Retina (tissue), 1 donor: ENCODE results near the gene SRRM3.
"Not testable (repeated sequence)": the region's sequence is repeated elsewhere in the genome, so short reads cannot be mapped to it uniquely, and the experiment has no call there.

Experiments
- DNase-seq: peaks from one replicate; pipeline ENCODE4 v3.0.0-alpha.2; 2016

The SRRM3 gene

DNA sequence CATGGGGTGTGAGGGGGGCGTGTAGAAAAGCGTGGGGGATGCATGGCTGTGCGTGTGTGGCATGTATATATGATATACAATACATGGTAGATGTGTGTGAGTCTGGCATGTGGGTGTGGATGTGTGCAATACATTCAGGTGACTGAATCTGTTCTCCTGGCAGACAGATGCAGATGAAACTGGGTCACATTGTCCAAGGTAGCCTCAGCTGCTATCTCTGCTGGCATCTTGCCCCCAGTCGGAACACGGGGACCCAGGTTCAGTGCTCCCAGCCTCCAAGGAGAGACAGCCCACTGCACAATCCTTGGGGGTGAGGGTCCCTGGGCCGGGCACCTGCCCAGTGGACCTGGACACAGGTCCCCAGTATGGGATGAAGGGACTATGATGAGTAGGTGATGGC, 12.4 kb upstream of the SRRM3 start:
- no peak for DNase-seq

DNA sequence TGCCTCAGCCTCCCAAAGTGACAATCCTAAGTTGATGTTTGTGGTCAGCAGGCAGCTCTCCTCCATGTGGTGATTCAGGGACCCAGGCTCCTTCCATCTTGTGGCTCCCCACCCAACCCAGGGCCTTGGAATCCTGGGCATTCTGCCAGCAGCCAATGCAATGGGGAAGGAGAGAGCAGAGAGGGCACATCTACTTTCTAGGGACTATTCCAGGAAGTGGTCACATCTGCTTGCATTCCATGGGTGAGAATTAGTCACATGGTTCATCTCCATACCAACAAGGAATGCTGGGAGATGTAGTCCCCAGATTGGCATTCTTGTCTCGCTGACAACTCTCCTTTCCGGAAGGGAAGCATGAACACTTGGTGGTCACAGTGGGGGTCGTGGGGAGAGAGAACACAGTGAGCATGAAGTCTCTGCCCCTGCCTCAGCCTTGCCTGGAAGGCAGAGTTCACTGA, 9.9 kb upstream of the SRRM3 start:
- DNase-seq = peak; percentile 60

DNA sequence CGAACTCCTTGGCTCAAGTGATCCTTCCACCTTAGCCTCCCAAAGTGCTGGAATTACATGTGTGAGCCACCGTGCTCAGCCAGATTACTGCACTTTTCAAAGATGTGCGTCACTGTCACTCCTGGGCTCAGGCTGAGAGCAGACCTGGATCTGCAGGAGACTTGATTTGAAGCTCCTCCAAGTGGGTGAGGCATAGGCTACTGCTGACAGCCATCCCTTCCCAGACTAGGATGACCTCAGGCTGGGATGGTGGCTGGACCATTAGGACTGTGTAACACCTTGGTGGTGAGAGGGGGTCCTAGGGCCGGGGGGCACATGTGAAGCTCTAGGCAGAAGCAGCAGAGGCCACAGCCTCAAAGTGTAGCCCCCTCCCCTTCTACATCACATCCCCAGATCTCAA, 8.2 kb upstream of the SRRM3 start:
- peak; percentile 74 for DNase-seq

DNA sequence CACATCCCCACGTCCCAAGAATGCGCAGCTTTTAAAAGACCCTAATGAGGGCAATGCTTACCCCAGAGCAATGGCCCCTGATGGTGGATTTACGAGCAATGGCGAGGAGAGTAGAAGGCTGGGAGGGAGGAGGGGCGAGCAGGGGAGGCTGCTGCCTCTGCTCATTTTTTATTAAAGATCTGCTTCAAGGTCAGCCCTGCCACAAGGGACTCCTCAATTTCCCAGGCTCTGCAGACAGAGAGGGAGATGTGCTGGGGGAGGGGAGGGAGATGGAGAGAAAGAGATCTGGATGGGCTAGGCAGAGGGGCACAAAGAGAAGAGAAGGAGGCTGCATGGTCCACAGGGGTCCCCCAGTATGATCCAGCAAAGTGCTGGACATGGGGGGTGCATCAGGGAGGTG, 7.8 kb upstream of the SRRM3 start:
- DNase-seq = no peak

DNA sequence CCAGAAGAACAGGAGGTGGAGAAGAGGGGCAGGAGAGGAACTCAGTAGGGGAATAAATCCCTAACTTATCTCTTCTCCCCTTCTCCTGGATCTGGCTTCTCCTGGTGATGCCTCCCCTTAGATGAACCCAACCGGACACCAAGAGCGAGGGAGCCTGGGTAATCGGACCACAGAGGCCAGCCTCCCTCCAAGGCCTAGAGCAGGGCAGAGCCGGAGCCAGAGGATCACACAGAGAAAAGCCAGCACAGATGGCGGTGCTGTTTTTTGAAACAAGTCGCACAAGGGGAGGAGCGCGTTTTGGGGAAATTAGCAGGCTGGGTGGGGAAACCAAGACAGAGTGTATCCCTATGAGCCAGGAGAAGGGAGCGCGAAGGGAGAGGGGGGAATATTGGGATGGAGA, 4.9 kb upstream of the SRRM3 start:
- DNase-seq = no peak

DNA sequence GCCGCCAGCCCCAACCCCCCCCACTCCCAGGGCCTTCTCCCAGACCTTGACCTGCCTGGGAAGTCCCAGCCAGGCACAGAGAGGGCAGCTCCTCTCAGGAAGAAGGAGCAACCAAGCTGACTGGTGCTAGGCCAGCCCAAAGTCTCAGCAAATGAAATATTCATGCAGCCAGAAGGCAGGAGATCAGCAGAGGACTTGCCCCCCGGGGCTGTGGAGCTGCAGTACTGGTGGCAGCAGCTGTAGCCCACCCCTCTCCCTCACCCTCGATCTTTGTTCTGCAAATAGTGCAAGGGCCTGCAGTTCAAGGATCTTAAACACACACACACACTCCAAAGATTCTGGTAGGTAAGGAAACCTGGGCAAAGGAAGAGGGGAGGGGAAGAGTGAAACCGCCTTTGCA, 3.5 kb upstream of the SRRM3 start:
- no peak for DNase-seq

DNA sequence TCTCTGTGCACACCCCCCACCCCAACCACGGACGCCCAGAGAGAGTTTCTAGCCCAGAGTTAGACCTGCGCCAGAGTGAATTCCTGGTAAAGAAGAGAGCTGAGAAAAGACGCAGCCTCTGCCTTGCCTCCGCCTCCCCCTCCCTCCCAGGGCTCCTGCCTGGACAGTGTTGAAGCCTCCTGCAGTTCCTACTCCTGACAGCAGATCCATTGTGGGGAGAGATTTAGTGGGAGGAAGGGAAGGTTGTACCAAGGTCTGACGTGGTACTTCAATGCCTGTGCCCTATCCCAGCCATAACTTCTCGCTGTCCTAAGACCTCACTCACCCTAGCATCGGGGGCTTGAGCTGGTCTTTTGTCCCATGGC, 952 bp downstream of the SRRM3 start:
- peak; percentile 43 for DNase-seq

DNA sequence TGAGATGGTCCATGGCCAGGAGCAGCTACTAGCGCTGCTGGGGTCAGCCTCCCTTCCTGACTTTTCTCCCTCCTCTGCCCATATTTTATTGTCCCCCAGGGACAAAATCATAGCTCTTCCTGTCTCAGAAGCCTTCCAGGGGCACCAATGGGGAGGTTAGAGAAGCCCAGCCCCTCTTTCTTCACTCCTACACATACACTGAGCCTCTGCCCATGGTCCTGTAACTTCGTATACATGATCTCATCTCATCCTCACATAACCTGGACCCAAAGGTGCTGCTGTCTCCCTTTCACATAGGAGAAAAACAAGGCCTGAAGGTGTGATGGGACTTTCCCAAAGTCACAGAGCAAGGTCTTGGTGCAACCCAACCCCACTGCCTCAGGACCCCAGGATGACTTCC, 2.5 kb downstream of the SRRM3 start:
- DNase-seq = no peak

DNA sequence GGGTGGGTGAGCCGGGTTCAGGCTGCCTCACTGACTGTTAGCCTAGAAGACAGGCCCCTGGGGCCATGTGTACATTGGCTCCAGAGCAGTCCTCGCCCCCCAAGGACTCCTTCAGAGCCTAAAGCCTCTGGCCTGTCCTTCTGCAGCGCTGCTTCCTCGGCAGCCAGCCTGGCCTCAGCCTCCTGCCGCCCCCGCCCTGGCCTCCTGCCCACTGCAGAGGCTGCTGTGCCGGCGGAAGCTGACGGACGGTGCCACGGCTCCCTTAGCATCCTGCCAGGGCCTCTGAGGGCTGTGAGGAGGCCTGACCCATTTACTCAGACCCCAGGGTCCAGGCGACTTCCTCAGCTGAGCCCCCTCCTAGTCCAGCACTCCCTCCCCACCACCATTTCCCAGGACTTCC, 4.9 kb downstream of the SRRM3 start:
- no peak for DNase-seq

DNA sequence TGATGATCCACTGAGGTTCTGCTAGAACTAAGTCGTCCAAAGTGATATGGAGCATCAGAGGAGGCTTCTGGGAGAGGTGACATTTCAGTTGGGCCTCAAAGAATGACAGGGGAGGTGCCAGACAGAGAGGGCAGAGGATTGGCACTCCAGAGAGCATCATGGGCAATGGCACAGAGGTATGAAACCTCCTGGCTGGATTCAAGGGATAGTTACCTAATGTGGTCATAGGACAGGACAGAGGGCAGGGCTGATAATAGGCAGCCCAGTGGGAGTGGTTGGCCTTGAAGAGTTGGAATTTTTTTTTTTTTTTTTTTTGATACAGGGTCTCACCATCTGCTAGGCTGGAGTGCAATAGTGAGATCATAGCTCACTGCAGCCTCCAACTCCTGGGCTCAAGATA, 7.6 kb downstream of the SRRM3 start:
- DNase-seq = no peak

DNA sequence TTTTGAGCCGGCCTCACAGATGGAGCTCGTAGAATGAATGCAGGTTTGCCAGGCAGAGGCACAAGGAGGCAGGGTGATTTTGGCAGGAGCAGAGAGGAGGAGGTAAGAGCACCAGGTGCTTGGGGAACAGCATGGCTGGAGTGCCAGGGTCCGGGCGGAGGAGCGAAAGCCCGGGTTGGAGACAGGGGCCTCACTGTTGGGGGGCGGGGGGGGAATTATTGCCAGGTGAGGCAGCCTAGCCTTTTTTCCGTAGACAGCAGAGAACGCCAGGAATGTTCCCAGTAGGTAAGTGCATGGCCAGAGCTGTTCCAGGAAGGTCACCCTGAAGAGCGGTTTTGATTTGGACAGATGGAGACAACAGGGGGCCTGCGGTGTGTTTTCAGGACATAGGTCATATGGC, 9.5 kb downstream of the SRRM3 start:
- no peak for DNase-seq

DNA sequence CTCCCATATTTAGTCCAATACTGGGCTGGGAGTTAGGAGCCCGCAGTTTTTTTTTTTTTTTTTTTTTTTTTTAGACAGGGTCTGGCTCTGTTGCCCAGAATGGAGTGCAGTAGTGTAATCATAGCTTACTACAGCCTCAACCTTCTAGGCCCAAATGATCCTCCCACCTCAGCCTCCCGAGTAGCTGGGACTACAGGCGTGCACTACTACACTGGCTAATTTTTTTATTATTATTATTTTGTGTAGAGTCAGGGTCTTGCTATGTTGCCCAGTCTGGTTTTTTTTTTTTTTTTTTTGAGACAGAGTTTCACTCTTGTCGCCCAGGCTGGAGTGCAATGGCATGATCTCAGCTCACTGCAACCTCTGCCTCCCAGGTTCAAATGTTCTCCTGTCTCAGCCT, 13.7 kb downstream of the SRRM3 start:
- DNase-seq = not testable (repeated sequence)

DNA sequence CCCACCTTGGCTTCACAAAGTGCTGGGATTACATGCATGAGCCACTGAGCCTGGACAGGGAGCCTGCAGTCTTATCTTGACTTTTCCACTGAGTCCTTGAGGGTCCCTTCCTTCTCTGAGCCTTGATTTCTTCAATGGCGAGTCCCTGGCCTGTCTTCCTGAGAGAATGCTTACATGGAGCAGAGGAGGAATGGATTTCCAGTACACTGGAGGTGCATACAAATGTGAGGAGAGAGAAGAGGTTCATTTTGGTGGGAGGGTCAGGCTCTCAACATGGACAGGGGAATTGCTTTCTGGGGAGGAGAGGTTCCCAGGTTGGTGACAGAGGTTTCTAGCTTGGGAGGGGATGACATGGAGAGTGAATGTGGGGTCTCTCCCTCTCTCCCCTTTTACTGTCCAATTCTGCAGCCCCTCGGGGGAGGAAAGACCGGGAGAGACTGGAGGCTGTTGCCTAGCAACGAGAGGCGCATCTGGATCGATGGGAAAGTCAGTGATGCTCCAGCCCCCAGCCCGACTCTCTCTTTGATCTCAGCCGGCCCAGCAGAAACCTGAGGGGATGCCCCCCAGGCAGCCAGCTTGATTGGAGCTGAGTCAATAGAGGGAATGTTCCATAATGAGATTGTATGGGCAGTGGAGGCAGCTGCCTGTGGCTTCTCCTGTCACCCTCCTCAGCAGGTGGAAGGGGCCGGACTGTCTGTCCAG, 14.8 kb downstream of the SRRM3 start:
- DNase-seq = peak; percentile 82

DNA sequence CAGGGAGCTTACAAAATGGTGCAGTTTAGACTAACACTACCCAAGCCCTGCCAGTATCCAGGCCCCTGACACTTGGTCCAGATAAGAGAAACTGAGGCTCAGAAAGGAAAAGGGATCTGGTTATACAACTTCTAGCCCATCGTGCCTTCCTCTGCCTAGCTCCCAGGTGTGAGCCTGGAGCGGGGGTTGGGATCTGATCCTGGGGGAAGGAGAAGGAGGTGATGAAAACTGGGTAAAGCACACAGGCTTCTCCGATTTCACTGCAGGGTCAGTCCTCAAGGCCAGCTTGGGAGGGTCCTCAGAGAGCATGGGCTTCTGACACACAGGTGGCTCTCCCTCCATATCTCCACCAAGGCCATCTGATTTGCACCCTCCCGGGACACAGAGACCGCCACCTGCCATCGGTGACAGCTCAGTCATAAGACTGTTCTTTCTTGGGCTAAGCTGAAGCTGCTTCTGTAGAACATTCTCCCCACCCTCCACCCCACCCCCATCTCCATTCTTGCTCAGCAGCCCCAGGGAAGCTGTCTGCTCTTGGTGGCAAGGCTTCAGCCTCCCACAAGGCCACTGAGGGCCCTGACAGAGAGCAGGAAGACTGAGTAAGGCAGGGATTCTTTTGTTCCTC, 16.4 kb downstream of the SRRM3 start:
- no peak for DNase-seq

DNA sequence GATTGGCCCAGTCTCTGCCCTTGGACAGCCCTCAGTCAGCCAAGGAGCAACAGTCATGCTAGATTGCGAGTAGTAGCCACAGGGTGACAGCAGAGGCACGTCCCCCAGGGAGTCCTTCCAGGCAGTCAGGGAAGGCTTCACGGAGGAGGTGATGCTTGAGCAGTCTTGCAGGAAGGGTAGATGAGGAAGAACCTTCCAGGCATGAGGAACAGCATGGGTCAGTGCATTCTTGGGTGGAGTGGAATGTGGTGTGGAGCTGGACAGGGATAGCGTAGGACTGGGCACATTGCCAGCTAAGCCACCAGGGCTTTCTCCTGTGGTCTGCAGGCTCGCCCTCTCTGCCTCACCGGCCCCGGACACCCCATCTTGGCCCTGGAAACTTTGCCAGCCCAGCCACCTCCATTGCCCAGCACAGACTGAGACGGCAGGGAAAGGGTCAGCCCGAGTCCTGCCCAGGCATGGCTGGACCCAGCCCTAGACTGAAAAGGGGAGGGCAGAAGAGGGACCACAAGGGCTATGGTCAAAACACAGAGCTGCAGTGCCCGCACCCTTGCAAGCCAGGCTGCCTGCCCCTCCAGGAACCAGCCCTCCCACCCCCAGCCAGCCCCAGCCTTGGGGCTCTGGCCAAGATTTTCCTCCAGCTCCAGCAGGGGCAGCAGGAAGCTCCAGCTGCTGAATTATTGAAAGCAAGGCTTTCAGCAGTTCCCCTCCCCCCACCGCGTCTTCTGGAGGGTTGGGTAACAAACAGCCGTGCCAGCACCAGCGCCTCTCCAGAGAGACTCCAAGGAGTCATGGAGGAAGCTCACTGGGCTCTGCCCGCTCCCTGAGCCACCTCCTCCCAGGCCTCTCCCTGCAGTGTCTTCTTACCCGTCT, 18.7 kb downstream of the SRRM3 start:
- peak; percentile 64 for DNase-seq

DNA sequence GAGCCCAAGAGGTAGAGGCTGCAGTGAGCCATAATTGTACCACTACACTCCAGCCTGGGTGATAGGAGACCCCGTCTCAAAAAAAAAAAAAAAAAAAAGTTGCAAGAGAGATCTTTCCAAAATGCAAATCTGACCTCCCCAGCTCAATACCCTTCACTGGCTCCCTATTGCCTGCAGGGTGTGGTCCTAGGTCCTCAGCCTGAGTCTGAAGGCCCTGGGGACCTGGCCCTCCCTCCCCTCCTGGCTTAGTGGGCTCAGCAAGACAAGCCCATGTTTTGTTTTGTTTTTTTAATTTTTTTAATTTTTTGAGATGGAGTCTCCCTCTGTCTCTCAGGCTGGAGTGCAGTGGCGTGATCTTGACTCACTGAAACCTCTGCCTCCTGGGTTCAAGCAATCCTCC, 20.6 kb downstream of the SRRM3 start:
- no peak for DNase-seq

DNA sequence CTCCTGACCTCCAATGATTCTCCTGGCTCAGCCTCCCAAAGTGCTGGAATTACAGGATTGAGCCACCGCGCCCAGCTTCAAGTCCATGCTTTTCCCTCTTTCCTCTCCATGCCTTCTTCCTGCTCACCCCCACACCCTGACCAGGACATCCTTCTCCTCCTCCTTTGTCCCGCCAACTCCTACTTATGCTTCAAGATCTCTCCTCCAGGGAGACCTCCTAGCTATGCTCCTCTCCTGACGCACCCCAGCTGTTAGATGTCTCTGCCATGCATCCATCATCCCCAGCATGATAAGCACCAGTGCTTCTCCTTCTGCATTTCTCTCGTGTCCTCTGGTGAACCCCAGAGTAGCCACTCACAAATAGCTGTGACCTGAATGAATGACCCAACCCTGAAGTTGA, 21.1 kb downstream of the SRRM3 start:
- DNase-seq = no peak

DNA sequence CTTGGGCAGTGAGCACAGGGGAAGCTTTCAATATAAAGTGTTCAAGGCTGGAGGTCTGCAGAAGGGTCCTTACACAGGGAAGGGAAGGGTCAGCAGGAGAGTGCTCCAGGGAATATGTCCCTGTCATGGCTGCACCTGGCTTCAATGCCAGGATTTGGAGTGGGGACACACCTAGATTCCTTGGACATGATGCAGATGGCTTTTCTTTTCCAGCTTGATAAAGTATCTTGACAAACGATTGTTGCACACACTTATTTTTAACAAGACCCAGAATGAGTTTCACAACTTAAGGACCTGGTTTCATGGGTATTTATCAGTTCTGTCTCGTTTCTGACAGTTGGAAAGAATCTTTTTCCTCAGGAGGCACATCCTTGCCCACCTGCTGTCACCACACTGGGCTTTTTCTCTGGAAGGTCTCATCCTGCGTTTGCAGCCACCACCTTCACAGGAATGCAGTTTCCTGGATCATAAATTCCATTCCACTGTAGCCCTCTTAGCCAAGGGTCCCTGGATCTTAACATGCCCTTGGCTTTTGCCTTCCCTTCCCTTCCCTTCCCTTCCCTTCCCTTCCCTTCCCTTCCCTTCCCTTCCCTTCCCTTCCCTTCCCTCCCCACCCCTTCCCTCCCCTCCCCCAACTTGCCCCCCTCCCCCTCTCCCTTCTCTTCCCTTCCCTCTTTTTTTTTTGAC, 21.7 kb downstream of the SRRM3 start:
- no peak for DNase-seq

DNA sequence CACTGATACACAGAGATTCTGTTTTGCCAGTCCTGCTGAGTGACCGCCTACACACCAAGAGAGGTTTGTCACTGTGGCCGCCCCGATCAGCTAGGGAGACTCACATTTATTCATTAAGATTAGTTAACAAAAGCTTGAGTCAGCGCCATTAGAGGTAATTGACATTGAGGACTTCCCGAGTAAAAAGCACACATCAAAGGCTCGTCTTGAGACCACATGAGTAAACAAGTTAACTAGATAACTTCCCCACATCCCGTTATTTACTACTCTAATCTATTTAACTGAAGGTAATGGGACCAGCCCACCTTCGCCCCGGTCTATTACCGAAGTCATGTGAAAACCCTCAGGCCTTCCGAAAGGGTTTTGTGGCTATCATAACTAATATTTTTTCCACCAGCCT, 23.0 kb downstream of the SRRM3 start:
- DNase-seq = no peak

DNA sequence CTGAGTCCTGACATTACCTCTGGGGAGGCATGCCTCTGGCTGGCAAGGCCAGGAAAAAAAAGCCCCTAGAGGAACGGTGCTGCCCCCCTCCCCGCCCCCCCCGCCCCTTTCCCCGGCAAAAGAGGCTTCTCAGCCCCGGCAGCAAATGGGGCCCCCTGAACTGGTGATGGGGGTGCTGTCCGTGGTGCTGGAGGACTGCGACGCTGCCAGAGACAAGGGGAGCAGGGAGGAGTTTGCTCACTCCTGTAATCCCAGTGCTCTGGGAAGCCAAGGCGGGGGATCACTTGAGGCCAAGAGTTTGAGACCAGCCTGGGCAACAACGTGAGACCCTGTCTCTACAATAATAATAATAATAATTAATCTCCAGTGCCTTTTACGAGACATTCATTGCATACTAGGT, 23.7 kb downstream of the SRRM3 start:
- DNase-seq = peak; percentile 23

DNA sequence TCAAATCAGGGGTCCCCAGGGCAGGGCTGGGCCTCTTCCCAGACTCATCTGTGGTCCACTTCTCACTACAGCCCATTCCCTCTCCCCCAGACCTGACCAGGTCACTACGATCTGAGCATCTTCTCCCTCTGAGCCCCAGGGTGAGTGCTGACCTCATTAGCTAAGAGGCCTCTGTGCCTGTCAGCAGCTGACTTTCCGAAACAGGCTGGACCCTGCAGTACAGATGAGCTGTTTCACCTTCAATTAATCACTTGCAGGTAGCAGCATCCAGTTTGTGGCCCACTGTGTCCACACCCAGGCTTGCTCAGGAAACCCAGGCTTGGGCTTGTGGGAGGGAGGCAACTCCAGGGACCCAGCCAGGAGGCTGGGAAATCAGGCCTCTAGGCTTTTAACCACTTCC, 24.3 kb downstream of the SRRM3 start:
- DNase-seq = peak; percentile 40

DNA sequence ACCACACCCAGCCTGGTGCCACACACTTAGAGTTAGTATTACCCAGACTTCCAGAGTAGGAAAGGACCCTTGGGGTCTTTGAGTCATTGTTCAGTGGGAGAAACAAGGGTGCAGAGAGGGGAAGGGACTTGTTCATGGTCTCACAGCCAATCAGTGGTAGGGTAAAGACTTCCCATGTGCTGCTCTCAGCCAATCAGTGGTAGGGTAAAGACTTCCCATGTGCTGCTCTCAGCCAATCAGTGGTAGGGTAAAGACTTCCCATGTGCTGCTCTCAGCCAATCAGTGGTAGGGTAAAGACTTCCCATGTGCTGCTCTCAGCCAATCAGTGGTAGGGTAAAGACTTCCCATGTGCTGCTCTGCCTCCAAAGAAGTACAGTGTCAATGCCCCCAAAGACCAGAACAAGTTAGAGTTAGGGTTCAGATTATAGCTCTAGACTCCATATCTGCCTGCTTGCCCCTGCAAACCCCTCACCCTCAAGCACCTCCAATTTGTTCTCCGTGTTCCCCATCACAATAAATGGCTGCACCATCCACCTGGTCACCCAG, 25.3 kb downstream of the SRRM3 start:
- DNase-seq = not testable (repeated sequence)

DNA sequence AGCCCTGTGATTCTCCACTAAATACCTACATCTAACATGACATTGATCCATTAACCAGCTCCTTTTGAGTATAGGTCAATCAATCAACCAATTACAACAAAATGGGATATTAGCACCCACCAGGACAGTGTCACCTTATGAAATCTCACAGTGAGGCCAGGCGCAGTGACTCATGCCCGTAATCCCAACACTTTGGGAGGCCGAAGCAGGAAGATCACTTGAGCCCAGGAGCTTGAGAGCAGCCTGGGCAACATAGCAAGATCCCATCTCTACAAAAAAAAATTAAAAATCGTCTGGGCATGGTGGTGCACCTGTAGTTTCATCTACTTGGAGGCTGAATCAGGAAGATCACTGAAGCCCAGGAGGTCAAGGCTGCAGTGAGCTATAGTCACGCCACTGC, 28.5 kb downstream of the SRRM3 start:
- no peak for DNase-seq
